ENCODE measurements around the gene ZBTB38.

- TF ChIP-seq EZH2phosphoT487 (IDR thresholded peaks at IDR 0.05; ENCODE audit: insufficient read depth, low read depth) (no peak), EZH2 (IDR thresholded peaks at IDR 0.05; ENCODE audit: insufficient read depth, poor library complexity, severe bottlenecking) (no peak)
These were observed 39.8 kb upstream of the ZBTB38 start for GRCh38 chr3:141328286-141329166.

Data from GM23248 (cell line).